LoVo (cell line): ENCODE results near the gene COL4A1.

Experiments used
- DNase-seq: peaks from one replicate; pipeline ENCODE4 v3.0.0-alpha.2; 2016; ENCODE audit warnings: low spot score

Gene COL4A1

DNA sequence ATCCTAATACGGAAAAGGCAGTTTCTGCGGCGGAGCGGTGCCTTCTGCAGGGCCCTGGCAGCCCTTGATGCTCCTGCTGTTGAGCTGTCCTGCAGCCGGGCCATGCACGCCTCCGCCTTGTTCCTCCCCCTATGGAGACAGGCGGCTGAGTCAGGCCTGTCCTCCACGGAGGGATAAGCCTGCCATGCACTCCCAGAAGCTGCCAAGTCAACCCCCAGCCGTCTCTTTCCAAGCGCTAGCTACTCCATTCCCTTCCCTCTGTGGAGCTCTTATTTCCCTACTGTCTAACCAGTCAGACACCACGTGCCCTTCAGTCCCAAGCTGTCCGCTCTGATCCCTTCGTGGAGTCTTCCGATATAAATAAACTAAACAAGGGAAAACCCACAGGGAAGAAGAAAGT, 197.0 kb downstream of the COL4A1 start:
- DNase-seq, result no peak

DNA sequence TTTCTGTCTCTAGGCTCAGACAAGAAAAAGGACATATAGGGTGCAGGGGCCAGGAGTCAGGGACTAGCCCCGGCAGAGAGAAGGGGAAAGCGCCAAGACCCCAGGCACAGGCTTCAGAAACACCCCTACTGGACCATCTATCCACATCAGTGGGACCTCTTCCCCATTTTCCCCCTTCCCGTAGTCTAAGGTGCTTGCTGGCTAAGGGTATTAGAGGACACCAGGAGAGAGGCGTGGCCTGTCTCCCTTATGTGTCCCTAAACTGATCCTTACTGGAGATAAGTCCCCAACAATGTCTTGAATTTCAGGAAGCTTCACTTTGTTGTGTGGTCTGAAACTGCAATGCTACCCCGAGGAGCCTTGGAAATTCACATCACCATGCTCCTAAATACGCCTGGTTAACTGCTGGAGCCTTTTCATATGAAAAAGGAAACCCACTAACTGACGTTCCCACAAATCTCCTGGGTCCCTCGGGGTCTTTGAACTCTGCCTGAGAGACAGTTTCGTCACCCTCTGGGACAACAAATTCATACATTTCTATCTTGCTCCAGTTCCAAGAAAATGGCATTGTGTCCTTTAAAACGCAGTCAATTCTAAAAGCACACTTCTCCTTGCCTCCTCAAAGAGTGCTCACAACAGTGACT, 197.7 kb downstream of the COL4A1 start:
- no peak for DNase-seq

DNA sequence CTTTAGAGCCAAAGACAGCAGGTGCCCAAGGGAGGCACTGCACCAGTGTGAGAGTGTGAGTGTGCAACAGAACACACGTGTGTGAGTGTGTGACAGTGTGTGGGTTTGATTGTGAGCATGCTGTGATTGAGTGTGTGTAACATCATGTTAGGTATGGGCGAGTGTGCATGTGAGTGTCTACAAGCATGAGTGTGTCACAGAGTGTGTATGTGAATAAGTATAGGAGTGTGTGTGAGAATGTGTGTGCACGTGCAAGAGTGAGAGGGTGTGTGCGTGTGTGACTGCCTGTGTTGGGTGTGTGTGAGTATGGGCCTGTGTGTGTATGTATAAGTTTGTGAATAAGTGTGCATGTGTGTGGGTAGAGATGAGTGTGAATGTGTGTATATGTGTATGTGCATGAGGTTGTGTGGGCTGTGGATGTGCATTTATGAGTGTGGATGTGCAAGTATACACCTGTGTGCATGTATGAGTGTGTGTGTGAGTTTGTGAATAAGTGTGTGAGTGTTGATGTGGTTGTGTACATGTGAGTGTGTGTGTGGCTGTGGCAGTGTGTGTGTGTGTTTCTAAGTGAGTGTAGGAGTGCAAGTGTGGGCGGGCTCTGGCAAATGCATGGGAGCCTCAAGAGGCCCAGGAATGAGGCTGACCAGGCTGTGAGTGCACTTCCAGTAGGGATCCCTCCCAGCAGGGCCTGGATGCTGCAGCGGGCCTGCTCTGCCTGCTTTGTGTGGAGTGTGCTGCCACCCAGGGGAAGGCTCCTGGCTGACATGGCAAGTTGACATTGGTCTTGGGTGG, 198.4 kb downstream of the COL4A1 start:
- peak; percentile 41 for DNase-seq

- DNase-seq, result no peak
These were observed 199.2 kb downstream of the COL4A1 start for GRCh38 chr13:110107568-110108347.

DNA sequence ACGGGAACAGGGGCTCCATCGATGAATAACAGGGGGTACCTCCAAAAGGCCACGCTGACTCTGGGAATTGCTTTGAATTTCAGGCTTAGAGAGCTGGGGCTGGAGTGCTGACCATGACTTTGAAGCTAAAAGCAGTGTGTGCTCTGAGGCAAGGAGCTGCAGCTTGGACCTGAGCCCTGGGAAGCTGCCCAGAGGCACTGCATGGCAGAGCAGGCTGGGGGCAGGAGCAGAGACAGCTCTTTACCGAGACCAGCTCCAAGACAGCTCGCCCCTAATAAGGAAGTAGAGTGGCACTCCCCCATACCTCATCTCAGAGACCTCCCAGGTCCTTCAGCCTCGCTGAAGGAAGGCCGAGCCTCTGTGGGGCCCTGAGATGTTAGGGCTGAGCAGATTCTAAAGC, 200.2 kb downstream of the COL4A1 start:
- no peak for DNase-seq

- no peak for DNase-seq
These were observed 201.8 kb downstream of the COL4A1 start for GRCh38 chr13:110105136-110105535.

DNA sequence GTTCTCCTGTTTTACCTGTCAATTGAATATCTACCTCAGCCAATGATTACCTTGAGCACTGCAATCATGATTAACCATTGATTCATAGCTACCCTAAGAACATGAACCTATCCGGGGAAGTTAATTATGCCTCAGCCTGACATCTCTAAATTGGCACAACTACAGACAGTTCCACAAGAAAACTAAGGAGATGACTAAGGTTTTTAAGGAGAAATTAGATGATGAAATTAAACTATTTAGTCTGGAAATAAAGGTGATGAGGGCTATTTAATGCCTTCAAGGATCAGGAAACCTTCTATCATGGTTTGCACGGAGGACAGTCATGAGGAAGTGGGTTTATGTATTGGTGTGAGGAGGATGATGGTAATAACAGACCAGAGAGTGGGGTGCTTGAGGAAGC, 203.4 kb downstream of the COL4A1 start:
- no peak for DNase-seq

GRCh38 chr13:110103026-110103425, 203.9 kb downstream of the COL4A1 start:
- no peak for DNase-seq

GRCh38 chr13:110102053-110102452, 204.9 kb downstream of the COL4A1 start:
- DNase-seq, result no peak

DNA sequence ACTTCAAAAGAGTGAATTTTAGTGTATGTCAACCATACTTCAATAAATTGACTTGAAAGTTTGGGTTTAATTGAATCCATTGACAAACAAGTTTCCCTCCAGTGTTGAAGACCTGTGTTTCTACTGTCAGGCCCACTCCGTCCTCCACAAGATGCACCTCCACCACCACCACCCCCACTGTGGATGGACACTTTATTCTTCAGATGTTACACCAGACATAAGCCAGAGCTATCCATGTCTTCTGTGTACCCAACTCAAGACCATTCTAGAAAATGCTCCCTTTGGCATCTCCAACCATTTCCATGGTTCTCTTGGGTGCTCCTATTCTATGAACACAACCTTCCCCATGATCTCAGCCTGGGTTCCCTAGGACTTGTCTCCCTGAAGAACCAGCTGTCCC, 207.0 kb downstream of the COL4A1 start:
- no peak for DNase-seq
